NCI-H187 treated with DMSO at 0.1 percent for 48 hours (cell line): ENCODE results near the gene EIF2B2.

Source experiments
- DNase-seq: peaks from one replicate; lab custom pipeline; 2025; lab: John Stamatoyannopoulos, UW

Gene EIF2B2

GRCh38 chr14:75044752-75045151, 42.0 kb downstream of the EIF2B2 start:
- DNase-seq = no peak

- no peak for DNase-seq
Observed at GRCh38 chr14:75046275-75046674, 43.6 kb downstream of the EIF2B2 start.

- DNase-seq = no peak
Observed at GRCh38 chr14:75046899-75047298, 44.2 kb downstream of the EIF2B2 start.

- no peak for DNase-seq
Observed at GRCh38 chr14:75047506-75047905, 44.8 kb downstream of the EIF2B2 start.

- DNase-seq = no peak
Observed at GRCh38 chr14:75048101-75048500, 45.4 kb downstream of the EIF2B2 start.

- DNase-seq = no peak
Observed at GRCh38 chr14:75049136-75049535, 46.4 kb downstream of the EIF2B2 start.

- DNase-seq = no peak
Observed at GRCh38 chr14:75049731-75050201, 47.0 kb downstream of the EIF2B2 start.

GRCh38 chr14:75050852-75051555, 48.3 kb downstream of the EIF2B2 start, which contains the start of gene MLH3:
TSS of gene MLH3 (minus strand) at chr14:75051467. CDS start at chr14:75049655, 1,812 bp downstream.
- peak; percentile 60 for DNase-seq

GRCh38 chr14:75051556-75051899, 48.8 kb downstream of the EIF2B2 start:
- no peak for DNase-seq

- DNase-seq = no peak
Observed at GRCh38 chr14:75053396-75054291, 50.9 kb downstream of the EIF2B2 start.

- no peak for DNase-seq
Observed at GRCh38 chr14:75054421-75054820, 51.7 kb downstream of the EIF2B2 start.

GRCh38 chr14:75059642-75060041, 56.9 kb downstream of the EIF2B2 start:
- no peak for DNase-seq

GRCh38 chr14:75060420-75060819, 57.7 kb downstream of the EIF2B2 start:
- no peak for DNase-seq
